ENCODE results near the gene TBX4.
A peak's percentile ranks its signal among the peaks of the same experiment; 100 is the strongest.
"Not testable (repeated sequence)": the region's sequence is repeated elsewhere in the genome, so short reads cannot be mapped to it uniquely, and the experiment has no call there.

The TBX4 gene

DNA sequence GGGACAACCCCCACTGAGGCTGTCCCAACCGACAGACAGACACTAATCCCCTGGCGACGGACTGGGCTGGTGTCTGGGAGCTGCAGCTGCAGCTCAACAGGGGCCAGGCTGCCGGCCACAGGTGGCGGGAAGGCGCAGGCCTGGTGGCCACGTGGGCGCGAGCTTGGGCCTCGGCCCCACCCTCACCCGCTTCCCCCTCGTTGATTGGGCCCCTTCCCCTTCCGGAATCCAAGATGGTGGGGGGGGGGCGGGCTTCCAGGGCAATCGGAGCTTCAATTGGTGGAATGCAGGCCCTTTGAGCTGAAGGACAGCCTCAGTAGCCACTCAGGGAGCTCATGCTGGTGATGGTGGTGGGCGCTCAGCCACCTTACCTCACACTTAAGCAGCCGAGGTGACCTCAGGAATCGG is 8.7 kb upstream of the TBX4 start:
- H3K36me3 ChIP-seq: no peaks in the 10 kb centered on the region
- no peak for TF ChIP-seq CTCF (IDR thresholded peaks at IDR 0.05; ENCODE audit: low read depth, low read length)
- no peak for DNase-seq
- H3K27me3 ChIP-seq (ENCODE audit: insufficient read depth, low read depth, severe bottlenecking): no peaks in the 10 kb centered on the region
- H3K9me3 ChIP-seq (ENCODE audit: severe bottlenecking): peaks cover 9% of the 10 kb centered on the region
- H3K27ac ChIP-seq: no peak overlapping the region
- no peak overlapping the region for H3K4me3 ChIP-seq (ENCODE audit: low read depth, low read length)

GRCh38 chr17:61444075-61444474 is 8.1 kb upstream of the TBX4 start:
- H3K27me3 ChIP-seq (ENCODE audit: insufficient read depth, low read depth, severe bottlenecking): no peaks in the 10 kb centered on the region
- H3K27ac ChIP-seq: peak overlapping the region; percentile 3; the same call in 1 of the 2 replicates
- no peak for DNase-seq
- TF ChIP-seq CTCF (IDR thresholded peaks at IDR 0.05; ENCODE audit: low read depth, low read length): no peak
- peaks cover 9% of the 10 kb centered on the region for H3K9me3 ChIP-seq (ENCODE audit: severe bottlenecking)
- no peak overlapping the region for H3K4me3 ChIP-seq (ENCODE audit: low read depth, low read length)
- no peaks in the 10 kb centered on the region for H3K36me3 ChIP-seq

DNA sequence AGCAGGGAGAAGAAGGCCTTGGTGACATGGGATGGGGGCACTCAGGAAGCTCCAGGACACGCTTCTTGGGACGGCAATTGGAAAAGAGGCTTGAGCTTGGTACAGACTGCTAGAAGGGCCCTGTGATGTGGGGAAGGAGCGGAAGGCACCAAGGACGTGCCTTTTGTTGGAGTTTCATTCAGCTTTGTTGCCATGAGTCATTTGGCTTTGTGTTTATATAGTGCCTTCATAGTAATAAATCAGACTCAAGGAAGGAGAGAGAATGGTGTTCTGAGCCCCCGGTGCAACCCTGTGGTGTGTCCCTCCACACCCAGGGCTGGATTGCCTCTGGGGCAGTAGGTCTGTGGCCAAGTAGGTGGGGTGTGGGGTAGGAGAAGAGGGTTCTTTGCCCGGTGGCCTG is 7.4 kb upstream of the TBX4 start:
- Histone ChIP-seq H3K9me3 (ENCODE audit: severe bottlenecking) (peaks cover 7% of the 10 kb centered on the region), H3K27ac (no peak overlapping the region), H3K27me3 (ENCODE audit: insufficient read depth, low read depth, severe bottlenecking) (no peaks in the 10 kb centered on the region), H3K36me3 (no peaks in the 10 kb centered on the region), H3K4me3 (ENCODE audit: low read depth, low read length) (no peak overlapping the region)
- TF ChIP-seq CTCF (IDR thresholded peaks at IDR 0.05; ENCODE audit: low read depth, low read length): no peak
- no peak for DNase-seq

GRCh38 chr17:61447358-61447757 is 4.9 kb upstream of the TBX4 start:
- no peak for TF ChIP-seq CTCF (IDR thresholded peaks at IDR 0.05; ENCODE audit: low read depth, low read length)
- Histone ChIP-seq H3K9me3 (ENCODE audit: severe bottlenecking) (peaks cover 4% of the 10 kb centered on the region), H3K4me3 (ENCODE audit: low read depth, low read length) (no peak overlapping the region), H3K36me3 (no peaks in the 10 kb centered on the region), H3K27ac (no peak overlapping the region), H3K27me3 (ENCODE audit: insufficient read depth, low read depth, severe bottlenecking) (no peaks in the 10 kb centered on the region)
- no peak for DNase-seq

DNA sequence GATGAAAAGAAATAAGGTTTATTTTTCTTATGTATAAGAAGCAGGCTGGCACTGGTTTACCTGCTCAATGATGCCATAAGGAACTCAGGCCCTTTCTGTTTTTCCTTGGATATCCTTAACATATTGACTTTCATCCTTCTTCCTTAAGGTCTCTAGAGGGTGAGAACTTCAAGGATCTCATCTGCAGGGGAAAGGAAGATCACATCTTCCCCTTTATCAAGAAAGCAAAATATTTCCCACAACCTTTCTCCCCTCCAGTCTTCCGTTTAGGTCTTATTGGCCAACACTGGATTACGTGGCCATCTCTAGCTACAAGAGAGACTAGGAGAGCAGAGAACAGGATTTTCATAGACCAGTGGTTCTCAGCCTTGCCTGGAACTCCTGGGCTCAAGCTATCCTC is 4.2 kb upstream of the TBX4 start:
- H3K27ac ChIP-seq: no peak overlapping the region
- no peaks in the 10 kb centered on the region for H3K27me3 ChIP-seq (ENCODE audit: insufficient read depth, low read depth, severe bottlenecking)
- H3K4me3 ChIP-seq (ENCODE audit: low read depth, low read length): no peak overlapping the region
- DNase-seq: no peak
- no peaks in the 10 kb centered on the region for H3K36me3 ChIP-seq
- TF ChIP-seq CTCF (IDR thresholded peaks at IDR 0.05; ENCODE audit: low read depth, low read length): no peak
- H3K9me3 ChIP-seq (ENCODE audit: severe bottlenecking): no peaks in the 10 kb centered on the region

DNA sequence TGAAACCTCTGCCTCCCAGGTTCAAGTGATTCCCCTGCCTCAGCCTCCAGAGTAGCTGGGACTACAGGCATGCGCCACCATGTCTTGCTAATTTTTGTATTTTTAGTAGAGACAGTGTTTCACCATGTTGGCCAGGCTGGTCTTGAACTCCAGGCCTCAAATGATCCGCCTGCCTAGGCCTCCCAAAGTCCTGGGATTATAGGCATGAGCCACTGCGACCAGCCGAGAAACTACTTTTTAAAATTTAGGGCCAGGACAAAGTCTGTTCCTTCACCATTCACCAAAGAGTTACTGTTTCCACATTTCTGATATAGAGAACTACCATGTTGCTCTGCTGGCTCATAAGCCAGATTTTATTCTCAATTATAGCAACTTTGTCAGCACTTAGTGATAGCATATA is 3.1 kb upstream of the TBX4 start:
- H3K4me3 ChIP-seq (ENCODE audit: low read depth, low read length); DNase-seq; H3K27ac ChIP-seq; H3K9me3 ChIP-seq (ENCODE audit: severe bottlenecking); H3K27me3 ChIP-seq (ENCODE audit: insufficient read depth, low read depth, severe bottlenecking); H3K36me3 ChIP-seq: not testable (repeated sequence)

Data from WERI-Rb-1 (cell line).